ENCODE results near the gene RAB3IL1.
"Not testable (repeated sequence)": the region's sequence is repeated elsewhere in the genome, so short reads cannot be mapped to it uniquely, and the experiment has no call there.

The RAB3IL1 gene

GRCh38 chr11:61882879-61883278, 34.5 kb downstream of the RAB3IL1 start:
- no peak for DNase-seq

- DNase-seq: not testable (repeated sequence)
Measured at GRCh38 chr11:61882267-61882666, 35.1 kb downstream of the RAB3IL1 start.

- no peak for DNase-seq
Measured at GRCh38 chr11:61881397-61881796, 36.0 kb downstream of the RAB3IL1 start.

- DNase-seq: no peak
Measured at GRCh38 chr11:61880454-61880853, 36.9 kb downstream of the RAB3IL1 start.

- DNase-seq: no peak
Measured at GRCh38 chr11:61880031-61880430, 37.3 kb downstream of the RAB3IL1 start.

- DNase-seq: no peak
Measured at GRCh38 chr11:61879152-61879551, 38.2 kb downstream of the RAB3IL1 start.

- DNase-seq: no peak
Measured at GRCh38 chr11:61875698-61876097, 41.7 kb downstream of the RAB3IL1 start.

GRCh38 chr11:61874853-61875252, 42.5 kb downstream of the RAB3IL1 start:
- DNase-seq: no peak

GRCh38 chr11:61874377-61874809, 43.0 kb downstream of the RAB3IL1 start:
- DNase-seq: no peak

GRCh38 chr11:61873588-61874376, 43.6 kb downstream of the RAB3IL1 start:
- DNase-seq: no peak

- DNase-seq: no peak
Measured at GRCh38 chr11:61872935-61873565, 44.3 kb downstream of the RAB3IL1 start.

- DNase-seq: peak; percentile 66
Measured at GRCh38 chr11:61871158-61871597, 46.2 kb downstream of the RAB3IL1 start.

GRCh38 chr11:61870541-61871031, 46.8 kb downstream of the RAB3IL1 start:
- no peak for DNase-seq

- DNase-seq: no peak
Measured at GRCh38 chr11:61869708-61870451, 47.5 kb downstream of the RAB3IL1 start.

GRCh38 chr11:61869429-61869707, 48.0 kb downstream of the RAB3IL1 start:
- no peak for DNase-seq

- DNase-seq: no peak
Measured at GRCh38 chr11:61868571-61869428, 48.6 kb downstream of the RAB3IL1 start.

GRCh38 chr11:61866958-61867343, 50.4 kb downstream of the RAB3IL1 start:
- no peak for DNase-seq

GRCh38 chr11:61866231-61866957, 51.0 kb downstream of the RAB3IL1 start:
- no peak for DNase-seq

- no peak for DNase-seq
Measured at GRCh38 chr11:61864814-61865775, 52.3 kb downstream of the RAB3IL1 start.

GRCh38 chr11:61863548-61864081, 53.8 kb downstream of the RAB3IL1 start:
- no peak for DNase-seq
